GM18507 (cell line): ENCODE data around the gene HNF4A.
A peak's percentile ranks its signal among the peaks of the same experiment; 100 is the strongest.
"Not testable (repeated sequence)": the region's sequence is repeated elsewhere in the genome, so short reads cannot be mapped to it uniquely, and the experiment has no call there.

Experiments
- DNase-seq: peaks from one replicate; pipeline ENCODE4 v3.0.0; 2011; ENCODE audit warnings: low read depth; ENCODE audit not compliant: insufficient read length; ENCODE audit errors: extremely low spot score
- FAIRE-seq: peaks from 2 replicates; lab custom pipeline; 2011; peaks lifted over from hg19 to GRCh38; lab: Jason Lieb, UNC

HNF4A gene

GRCh38 chr20:44459271-44459670, 103.8 kb downstream of the HNF4A start:
- FAIRE-seq (no peak), DNase-seq (no peak)

- FAIRE-seq (no peak), DNase-seq (no peak)
These were observed 105.3 kb downstream of the HNF4A start for GRCh38 chr20:44460795-44461141.

GRCh38 chr20:44461142-44461802, 105.8 kb downstream of the HNF4A start:
- DNase-seq (no peak), FAIRE-seq (no peak)

GRCh38 chr20:44461803-44462174, 106.3 kb downstream of the HNF4A start:
- DNase-seq: no peak
- FAIRE-seq: no peak

DNA sequence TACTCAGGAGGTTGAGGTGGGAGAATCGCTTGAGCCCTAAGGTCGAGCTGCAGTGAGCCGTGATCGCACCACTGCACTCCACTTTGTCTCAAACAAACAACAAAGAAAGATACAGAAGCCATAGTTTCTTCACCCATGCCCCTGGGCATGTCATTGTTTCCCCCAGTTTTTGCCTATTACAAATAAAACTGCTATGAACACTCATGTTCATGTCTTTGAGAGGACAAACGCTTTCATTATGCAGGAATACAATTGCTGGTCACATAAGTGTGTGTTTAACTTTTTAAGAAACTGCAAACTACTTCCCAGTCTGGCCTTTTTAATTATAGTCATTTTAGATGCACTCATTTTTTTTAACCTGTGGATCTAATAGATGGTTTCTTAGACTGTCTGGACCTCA, 108.0 kb downstream of the HNF4A start:
- FAIRE-seq (no peak), DNase-seq (no peak)

- no peak for FAIRE-seq
These were observed 109.0 kb downstream of the HNF4A start for GRCh38 chr20:44464514-44464913.

DNA sequence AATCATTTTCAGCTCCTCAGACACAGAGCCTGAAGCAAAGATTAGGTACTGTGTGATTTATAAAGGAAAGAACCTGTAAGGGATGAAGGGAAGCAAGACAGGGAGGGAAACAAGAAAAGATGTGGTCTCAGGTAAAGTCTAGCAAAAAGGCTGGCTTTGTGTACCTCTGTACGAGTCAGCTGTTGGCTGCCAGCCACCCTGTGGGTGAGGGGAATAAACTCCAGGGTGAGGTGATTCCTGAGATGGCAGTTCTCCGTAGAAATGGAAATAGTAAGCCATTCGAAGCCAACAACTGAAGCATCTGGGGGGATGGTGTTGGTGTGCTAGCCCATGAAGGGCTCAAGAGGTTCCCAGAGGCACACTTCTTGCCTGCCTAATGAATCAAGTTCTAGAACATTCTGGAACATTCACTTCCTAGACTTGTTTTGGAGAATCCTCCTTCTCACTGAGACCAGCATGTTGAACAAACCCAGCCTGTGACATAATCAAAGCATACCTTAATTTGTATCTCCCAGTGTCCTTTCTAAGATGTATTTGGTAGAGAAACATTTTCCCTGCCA, 109.6 kb downstream of the HNF4A start:
- no peak for DNase-seq
- no peak for FAIRE-seq

More at GRCh38 chr20:44464514-44464913, 109.0 kb downstream of the HNF4A start:
- no peak for DNase-seq

DNA sequence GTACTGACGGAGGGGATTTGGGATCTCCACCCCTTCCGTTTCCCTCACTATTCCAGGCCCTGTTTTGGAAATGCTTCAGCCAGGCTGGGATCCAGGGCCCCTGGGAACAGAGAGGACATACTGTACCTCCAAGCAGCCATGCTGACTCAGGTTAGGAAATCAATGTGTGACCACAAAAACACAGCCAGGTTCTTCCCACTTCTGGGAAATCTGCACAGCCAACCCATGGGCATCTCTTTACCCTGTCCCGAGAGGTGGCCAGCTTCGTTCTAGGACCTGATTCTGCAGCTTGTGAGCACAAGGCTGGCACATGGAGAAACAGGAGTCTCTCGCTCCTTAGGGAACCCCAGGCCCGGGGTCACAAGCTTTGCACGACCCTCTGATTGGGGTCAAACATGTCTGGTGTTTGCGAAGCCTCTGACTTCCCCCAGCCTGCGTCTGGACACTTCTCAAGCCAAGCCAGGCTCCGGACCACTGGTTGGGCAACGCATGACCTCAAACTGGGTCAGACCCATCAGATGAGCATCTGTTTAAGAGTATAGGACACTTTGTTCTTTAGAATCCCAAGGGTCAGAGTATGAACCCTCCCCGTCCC, 111.9 kb downstream of the HNF4A start:
- FAIRE-seq (no peak), DNase-seq (no peak)

- DNase-seq (no peak), FAIRE-seq (no peak)
These were observed 112.7 kb downstream of the HNF4A start for GRCh38 chr20:44468044-44468782.

- DNase-seq: no peak
- no peak for FAIRE-seq
These were observed 114.8 kb downstream of the HNF4A start for GRCh38 chr20:44470327-44470726.

- FAIRE-seq (no peak), DNase-seq (no peak)
These were observed 116.0 kb downstream of the HNF4A start for GRCh38 chr20:44471481-44471882.

- not testable (repeated sequence) for FAIRE-seq, DNase-seq
These were observed 116.8 kb downstream of the HNF4A start for GRCh38 chr20:44472283-44472682.

- FAIRE-seq (no peak), DNase-seq (no peak)
These were observed 119.8 kb downstream of the HNF4A start for GRCh38 chr20:44475372-44475693.

- DNase-seq: peak; percentile 91
- peak; percentile 85 for FAIRE-seq
These were observed 120.4 kb downstream of the HNF4A start, which contains the start of gene TTPAL for GRCh38 chr20:44475694-44476560. Gene TTPAL (plus strand): TSS chr20:44475874. CDS start chr20:44480000, 4,126 bp downstream.

DNA sequence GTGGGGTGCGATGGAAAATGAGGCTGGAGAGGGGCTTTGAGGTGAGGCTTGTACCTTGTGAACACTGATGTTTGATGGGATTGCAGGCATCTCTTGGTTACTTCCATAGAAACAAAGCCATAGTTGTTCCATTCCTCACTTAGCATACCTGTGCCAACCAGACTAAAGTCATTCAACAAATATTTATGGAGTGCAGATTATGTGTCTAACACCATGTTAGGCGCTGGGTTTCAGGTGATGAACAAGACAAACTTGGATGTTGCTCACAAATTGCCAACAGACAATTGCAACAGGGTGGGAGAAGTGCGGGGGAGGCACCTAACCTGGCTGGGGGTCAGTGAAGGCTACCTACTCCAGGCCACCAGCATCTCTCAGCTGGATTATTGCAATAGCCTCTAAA, 121.7 kb downstream of the HNF4A start:
- DNase-seq (no peak), FAIRE-seq (no peak)

DNA sequence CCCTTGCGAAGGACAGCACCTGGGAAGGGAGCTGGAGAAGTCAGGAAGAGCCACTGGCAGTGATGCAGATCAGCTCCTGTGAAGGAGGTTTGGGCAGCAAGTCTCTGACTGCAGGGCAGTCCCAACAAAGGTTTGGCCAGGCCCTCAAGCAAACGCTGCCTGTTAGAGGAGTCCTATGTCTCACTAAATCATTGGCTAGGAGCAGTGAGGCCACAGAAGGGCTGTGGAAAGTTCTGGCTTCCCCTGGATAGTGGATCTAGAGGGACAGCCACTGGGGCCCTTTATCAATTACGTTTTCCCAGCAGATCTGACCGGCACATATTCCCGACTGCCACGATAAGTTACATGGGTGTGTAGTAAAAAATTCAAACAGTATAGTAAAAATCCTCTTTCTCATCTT, 122.7 kb downstream of the HNF4A start:
- no peak for FAIRE-seq

GRCh38 chr20:44479643-44480042, 124.1 kb downstream of the HNF4A start:
- FAIRE-seq: no peak

More for the DNA sequence above, 122.7 kb downstream of the HNF4A start:
- DNase-seq: no peak

DNA sequence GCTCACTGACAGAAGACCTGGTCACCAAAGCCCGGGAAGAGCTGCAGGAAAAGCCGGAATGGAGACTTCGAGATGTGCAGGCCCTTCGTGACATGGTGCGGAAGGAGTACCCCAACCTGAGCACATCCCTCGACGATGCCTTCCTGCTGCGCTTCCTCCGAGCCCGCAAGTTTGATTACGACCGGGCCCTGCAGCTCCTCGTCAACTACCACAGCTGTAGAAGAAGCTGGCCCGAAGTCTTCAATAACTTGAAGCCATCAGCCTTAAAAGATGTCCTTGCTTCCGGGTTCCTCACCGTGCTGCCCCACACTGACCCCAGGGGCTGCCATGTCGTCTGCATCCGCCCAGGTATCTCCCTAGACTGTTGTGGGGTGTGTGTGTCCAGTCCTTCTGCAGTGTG, 124.6 kb downstream of the HNF4A start:
- no peak for FAIRE-seq
- no peak for DNase-seq

More at GRCh38 chr20:44479643-44480042, 124.1 kb downstream of the HNF4A start:
- DNase-seq: no peak

DNA sequence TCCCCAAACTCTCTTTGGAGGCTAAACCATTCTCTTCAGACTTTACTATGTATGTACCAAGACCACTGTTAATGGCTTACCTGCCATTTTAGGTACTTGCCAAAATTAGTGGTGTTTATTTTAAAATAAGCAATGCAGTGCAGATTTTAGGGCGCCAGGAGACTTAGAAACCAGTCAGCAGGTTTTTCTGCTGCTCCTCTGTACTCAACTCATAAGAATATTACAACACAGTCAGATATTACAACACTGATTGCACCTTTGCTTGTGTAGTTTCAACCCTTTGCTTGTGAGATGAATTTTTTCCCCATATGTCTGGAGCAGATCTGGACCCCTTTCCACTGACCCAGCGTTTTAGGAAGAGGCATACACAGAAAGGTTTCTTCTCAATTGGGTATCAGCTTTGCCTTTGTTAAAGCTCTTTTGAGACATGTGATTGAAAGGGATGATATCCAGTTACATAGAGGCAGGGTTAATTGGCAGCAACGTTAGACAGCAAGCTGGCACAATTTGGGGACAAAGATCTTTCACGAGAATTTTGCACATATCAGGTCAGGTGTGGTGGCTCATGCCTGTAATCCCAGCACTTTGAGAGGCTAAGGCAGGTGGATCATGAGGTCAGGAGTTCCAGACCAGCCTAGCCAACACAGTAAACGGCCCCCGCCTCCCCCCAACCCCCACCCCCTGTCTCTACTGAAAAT, 126.4 kb downstream of the HNF4A start:
- DNase-seq (no peak), FAIRE-seq (no peak)
